Neural cell (in vitro differentiated cells): ENCODE data around the gene PXDN. TPM values are rescaled to one million over a fixed set of nuclear protein-coding genes. Genes with fewer than 3 reads are reported as not detected.

ENCODE experiments used
- H2AFZ ChIP-seq: fragments of 200-600, 300-800 bp; sonication (generic), shearing (Covaris generic); 2 replicates; pipeline ENCODE4 v1.6.0; 2014; ENCODE audit warnings: low read depth, mild to moderate bottlenecking, antibody characterized with exemption, low read length, moderate library complexity
- H3F3A ChIP-seq: fragments of 200-600 bp; shearing (Covaris generic); 2 replicates; pipeline ENCODE4 v1.6.1; 2016; ENCODE audit warnings: mild to moderate bottlenecking, moderate library complexity, mixed read lengths, antibody characterized with exemption, low read length; ENCODE audit not compliant: insufficient read depth, poor library complexity, severe bottlenecking
- H3K27ac ChIP-seq: fragments of 200-600, 300-800 bp; sonication (generic), shearing (Covaris generic); 2 replicates; pipeline ENCODE4 v1.5.1; 2014; ENCODE audit warnings: mild to moderate bottlenecking, low read length, moderate library complexity
- H3K27me3 ChIP-seq: fragments of 300-800, 200-600 bp; sonication (generic), shearing (Covaris generic); 2 replicates; pipeline ENCODE4 v1.6.0; 2014; ENCODE audit warnings: mild to moderate bottlenecking, low read depth, low read length, moderate library complexity; ENCODE audit not compliant: insufficient read depth
- H3K36me3 ChIP-seq: fragments of 300-800, 200-600 bp; sonication (generic), shearing (Covaris generic); 2 replicates; pipeline ENCODE4 v1.5.1; 2014; ENCODE audit warnings: mild to moderate bottlenecking, antibody characterized with exemption, low read length, moderate library complexity; ENCODE audit not compliant: insufficient read depth
- H3K4me2 ChIP-seq: fragments of 300-800, 200-600 bp; sonication (generic), shearing (Covaris generic); 2 replicates; pipeline ENCODE4 v1.6.0; 2014; ENCODE audit warnings: mild to moderate bottlenecking, low read length
- H3K4me3 ChIP-seq: fragments of 300-800, 200-600 bp; sonication (generic), shearing (Covaris generic); 2 replicates; pipeline ENCODE4 v1.5.1; 2014; ENCODE audit warnings: mild to moderate bottlenecking, low read length, moderate library complexity
- H3K79me2 ChIP-seq: fragments of 200-600 bp; shearing (Covaris generic); replicated peaks from 2 replicates; pipeline ENCODE4 v1.6.0; 2014; ENCODE audit warnings: mild to moderate bottlenecking, low read length, moderate library complexity; ENCODE audit not compliant: insufficient read depth
- H3K9ac ChIP-seq: fragments of 300-800, 200-600 bp; sonication (generic), shearing (Covaris generic); 2 replicates; pipeline ENCODE4 v1.6.1; 2016; ENCODE audit warnings: mild to moderate bottlenecking, low read length, mixed read lengths
- H3K9me2 ChIP-seq: fragments of 200-600 bp; shearing (Covaris generic); 2 replicates; pipeline ENCODE4 v1.6.1; 2016; ENCODE audit warnings: mild to moderate bottlenecking, low read length, mixed read lengths; ENCODE audit not compliant: insufficient read depth
- H3K9me3 ChIP-seq: fragments of 200-600, 300-800 bp; sonication (generic), shearing (Covaris generic); 2 replicates; pipeline ENCODE4 v1.6.1; 2016; ENCODE audit warnings: mild to moderate bottlenecking, mixed run types, low read length, moderate library complexity, mixed read lengths
- H4K20me1 ChIP-seq: fragments of 200-600 bp; shearing (Covaris generic); 2 replicates; pipeline ENCODE4 v1.6.1; 2016; ENCODE audit warnings: mild to moderate bottlenecking, mixed run types; ENCODE audit not compliant: insufficient read depth
- CTCF ChIP-seq: fragments of 450-650 bp; IDR thresholded peaks from 2 replicates; pipeline ENCODE4 v1.5.1; 2014; ENCODE audit warnings: antibody characterized with exemption, mild to moderate bottlenecking, moderate library complexity; ENCODE audit not compliant: poor library complexity, severe bottlenecking
- EP300 ChIP-seq: fragments of 450-650 bp; conservative IDR thresholded peaks from 2 replicates; pipeline ENCODE4 v1.6.1; 2014; ENCODE audit warnings: antibody characterized with exemption, mild to moderate bottlenecking, moderate library complexity; ENCODE audit not compliant: poor library complexity, severe bottlenecking
- EZH2 ChIP-seq: fragments of 200-600, 300-800 bp; shearing (Covaris generic), sonication (generic); IDR thresholded peaks from 2 replicates; pipeline ENCODE4 v1.6.1; 2014; ENCODE audit warnings: antibody characterized with exemption, low read length, borderline replicate concordance, mild to moderate bottlenecking; ENCODE audit not compliant: insufficient read depth, poor library complexity, severe bottlenecking
- MXI1 ChIP-seq: fragments of 450-650 bp; conservative IDR thresholded peaks from 2 replicates; pipeline ENCODE4 v1.6.1; 2014; ENCODE audit warnings: antibody characterized with exemption, mild to moderate bottlenecking; ENCODE audit not compliant: poor library complexity, severe bottlenecking
- POLR2AphosphoS5 ChIP-seq: IDR thresholded peaks from 2 replicates; pipeline ENCODE4 v1.6.1; 2012
- RAD21 ChIP-seq: fragments of 450-650 bp; conservative IDR thresholded peaks from 2 replicates; pipeline ENCODE4 v1.6.1; 2014; ENCODE audit warnings: antibody characterized with exemption, mild to moderate bottlenecking, moderate library complexity
- SMC3 ChIP-seq: fragments of 450-650 bp; conservative IDR thresholded peaks from 2 replicates; pipeline ENCODE4 v1.6.1; 2014; ENCODE audit warnings: antibody characterized with exemption, mild to moderate bottlenecking, moderate library complexity; ENCODE audit not compliant: poor library complexity
- TAF1 ChIP-seq: IDR thresholded peaks from 2 replicates; pipeline ENCODE4 v1.6.1; 2012; ENCODE audit warnings: low read depth
- polyA plus RNA-seq: library from polyadenylated mRNA; depleted of rRNA; stranded (reverse); fragments of >200 nt; gene quantifications from 2 replicates; pipeline ENCODE4 v1.2.3, GENCODE V29; 2014
- TF ChIP-seq, protein P1 (sequence below): IDR thresholded peaks from 2 replicates; pipeline ENCODE4 v1.6.1; 2012; ENCODE audit warnings: borderline replicate concordance

PXDN gene
- polyA plus RNA-seq, 1 donor from 2014 or later = 181 TPM

DNA sequence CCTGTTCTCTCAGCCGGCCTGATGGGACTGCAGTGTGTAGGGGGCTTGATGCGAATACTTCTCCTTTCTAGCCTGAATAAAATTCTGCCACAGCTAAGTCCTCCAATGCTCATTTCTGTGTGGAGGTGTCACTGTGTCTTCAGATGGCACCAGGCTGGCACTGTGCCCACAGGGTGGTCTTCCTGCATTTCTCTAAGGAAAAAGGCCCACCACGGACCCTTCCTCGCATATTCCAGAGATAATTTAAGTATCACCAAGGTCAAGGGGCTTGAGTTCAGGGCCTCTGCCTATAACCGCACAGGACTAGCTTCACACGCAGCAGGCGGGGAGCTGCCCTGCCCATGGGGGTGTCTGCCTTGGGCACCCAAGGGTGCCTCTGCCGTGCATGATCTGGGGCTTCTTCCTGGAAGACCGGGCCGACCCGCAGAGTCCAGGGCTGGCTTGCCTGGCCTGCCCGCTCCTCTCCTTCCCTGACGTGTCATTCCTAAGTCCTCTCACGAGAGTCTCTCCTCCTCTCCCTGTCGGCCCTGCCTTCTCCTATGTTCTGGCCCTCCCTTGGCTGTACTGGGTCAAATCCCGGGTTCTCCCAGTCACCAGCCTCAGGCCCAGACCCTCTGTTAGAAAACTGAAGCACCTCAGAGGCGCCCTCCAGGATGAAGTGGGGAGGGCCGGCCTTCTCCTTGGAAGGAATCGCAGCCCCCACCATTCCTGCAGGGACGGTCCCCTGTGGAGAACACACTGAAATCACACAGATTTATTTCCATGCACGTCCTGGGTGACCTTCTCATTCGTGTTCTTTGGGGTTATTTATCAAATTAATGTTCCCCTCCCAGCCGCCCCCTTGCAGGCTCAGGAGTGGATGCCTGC lies 48.9 kb upstream of the PXDN start:
- Histone ChIP-seq H3K27ac (no peak overlapping the region), H2AFZ (no peak overlapping the region), H3K27me3 (no peaks in the 10 kb centered on the region), H3K9ac (no peak overlapping the region), H3K4me3 (no peak overlapping the region), H3F3A (no peaks in the 10 kb centered on the region), H3K36me3 (no peaks in the 10 kb centered on the region), H3K9me2 (no peaks in the 10 kb centered on the region), H4K20me1 (no peaks in the 10 kb centered on the region), H3K79me2 (no peaks in the 10 kb centered on the region), H3K4me2 (no peak overlapping the region), H3K9me3 (no peaks in the 10 kb centered on the region)
- TF ChIP-seq, protein P1, sequence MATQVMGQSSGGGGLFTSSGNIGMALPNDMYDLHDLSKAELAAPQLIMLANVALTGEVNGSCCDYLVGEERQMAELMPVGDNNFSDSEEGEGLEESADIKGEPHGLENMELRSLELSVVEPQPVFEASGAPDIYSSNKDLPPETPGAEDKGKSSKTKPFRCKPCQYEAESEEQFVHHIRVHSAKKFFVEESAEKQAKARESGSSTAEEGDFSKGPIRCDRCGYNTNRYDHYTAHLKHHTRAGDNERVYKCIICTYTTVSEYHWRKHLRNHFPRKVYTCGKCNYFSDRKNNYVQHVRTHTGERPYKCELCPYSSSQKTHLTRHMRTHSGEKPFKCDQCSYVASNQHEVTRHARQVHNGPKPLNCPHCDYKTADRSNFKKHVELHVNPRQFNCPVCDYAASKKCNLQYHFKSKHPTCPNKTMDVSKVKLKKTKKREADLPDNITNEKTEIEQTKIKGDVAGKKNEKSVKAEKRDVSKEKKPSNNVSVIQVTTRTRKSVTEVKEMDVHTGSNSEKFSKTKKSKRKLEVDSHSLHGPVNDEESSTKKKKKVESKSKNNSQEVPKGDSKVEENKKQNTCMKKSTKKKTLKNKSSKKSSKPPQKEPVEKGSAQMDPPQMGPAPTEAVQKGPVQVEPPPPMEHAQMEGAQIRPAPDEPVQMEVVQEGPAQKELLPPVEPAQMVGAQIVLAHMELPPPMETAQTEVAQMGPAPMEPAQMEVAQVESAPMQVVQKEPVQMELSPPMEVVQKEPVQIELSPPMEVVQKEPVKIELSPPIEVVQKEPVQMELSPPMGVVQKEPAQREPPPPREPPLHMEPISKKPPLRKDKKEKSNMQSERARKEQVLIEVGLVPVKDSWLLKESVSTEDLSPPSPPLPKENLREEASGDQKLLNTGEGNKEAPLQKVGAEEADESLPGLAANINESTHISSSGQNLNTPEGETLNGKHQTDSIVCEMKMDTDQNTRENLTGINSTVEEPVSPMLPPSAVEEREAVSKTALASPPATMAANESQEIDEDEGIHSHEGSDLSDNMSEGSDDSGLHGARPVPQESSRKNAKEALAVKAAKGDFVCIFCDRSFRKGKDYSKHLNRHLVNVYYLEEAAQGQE = no peak
- TF ChIP-seq TAF1 (no peak), EZH2 (no peak), EP300 (no peak), MXI1 (no peak), SMC3 (no peak), CTCF (no peak), POLR2AphosphoS5 (no peak), RAD21 (no peak)

- Histone ChIP-seq H3K27ac (no peak overlapping the region), H2AFZ (no peak overlapping the region)
Measured at GRCh38 chr2:1791685-1792435, 47.5 kb upstream of the PXDN start.

More at GRCh38 chr2:1791685-1792435, 47.5 kb upstream of the PXDN start:
- Histone ChIP-seq H3K79me2 (no peaks in the 10 kb centered on the region), H3K9me2 (no peaks in the 10 kb centered on the region), H3K4me2 (no peak overlapping the region), H3K36me3 (no peaks in the 10 kb centered on the region), H3K9ac (no peak overlapping the region), H4K20me1 (no peaks in the 10 kb centered on the region), H3F3A (no peaks in the 10 kb centered on the region), H3K9me3 (no peaks in the 10 kb centered on the region), H3K4me3 (no peak overlapping the region), H3K27me3 (no peaks in the 10 kb centered on the region)
- no peak for TF ChIP-seq SMC3
- TF ChIP-seq RAD21 = no peak
- no peak for TF ChIP-seq POLR2AphosphoS5
- no peak for TF ChIP-seq MXI1
- TF ChIP-seq, protein P1 = no peak
- TF ChIP-seq TAF1 = no peak
- TF ChIP-seq CTCF = no peak
- TF ChIP-seq EZH2 = no peak
- TF ChIP-seq EP300 = no peak
